Measurements from ENCODE around the gene NFATC1. TPM values are rescaled to one million over a fixed set of nuclear protein-coding genes. Genes with fewer than 3 reads are reported as not detected.

The NFATC1 gene
- total and polyA plus RNA-seq, 2 experiments from 2014 or later: 7.5 to 9.8 TPM

DNA sequence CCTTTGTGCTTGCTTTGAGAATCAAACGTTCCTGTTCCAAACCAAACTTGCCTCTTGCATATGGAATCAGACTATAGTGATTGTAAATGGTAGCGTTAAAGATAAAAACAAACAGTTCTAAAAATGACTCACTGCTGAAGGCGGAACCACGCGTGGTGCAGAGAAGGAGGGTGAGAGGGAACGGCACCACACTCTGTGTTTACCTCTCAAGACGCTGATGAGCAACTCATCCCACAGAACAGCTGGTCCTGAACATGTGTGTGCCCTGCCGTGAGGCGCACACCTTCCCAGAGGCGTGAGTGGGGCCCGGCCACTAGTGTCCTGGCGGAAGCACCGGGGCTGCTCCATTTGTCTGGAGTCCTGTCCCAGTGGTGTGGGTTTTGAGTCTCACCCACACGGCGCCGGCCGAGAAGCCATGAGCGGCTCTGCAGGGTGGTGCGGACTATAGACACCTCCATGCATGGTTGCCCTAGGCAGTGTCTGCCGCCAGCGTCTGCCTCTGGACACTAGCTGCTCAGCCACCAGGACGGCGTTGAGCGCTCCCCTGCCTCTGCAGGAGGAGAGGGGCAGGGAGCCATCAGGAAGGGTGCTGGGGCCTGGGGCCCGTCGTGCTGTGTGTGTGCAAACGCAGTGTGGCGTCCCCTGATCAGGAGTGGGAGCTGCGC, 52.1 kb downstream of the NFATC1 start:
- in situ Hi-C loops (cut with MboI): no loop called here
- H3K4me1 ChIP-seq (ENCODE audit: insufficient read depth): no peaks in the 10 kb centered on the region
- no peak overlapping the region for H3K27ac ChIP-seq
- WGBS, 2 experiments (ENCODE audit: low coverage in 1 of 2, low lambda C conversion rate in 2 of 2, missing lambda C conversion rate in 2 of 2): 95 to 97% methylated on average over 29 of the region's 29 CpGs
- H3K27me3 ChIP-seq (replicated peaks; ENCODE audit: insufficient read depth): no peaks in the 10 kb centered on the region
- no peak overlapping the region for H2AFZ ChIP-seq
- no peaks in the 10 kb centered on the region for H3K9me2 ChIP-seq (ENCODE audit: insufficient read depth)
- no peak overlapping the region for H3K4me2 ChIP-seq (ENCODE audit: unreplicated experiment)
- no peaks in the 10 kb centered on the region for H3K36me3 ChIP-seq (ENCODE audit: low read depth)
- H4K20me1 ChIP-seq (ENCODE audit: insufficient read depth): no peaks in the 10 kb centered on the region
- TF ChIP-seq EZH2 (IDR thresholded peaks at IDR 0.05; ENCODE audit: insufficient read depth, poor library complexity, severe bottlenecking): no peak
- no peak for TF ChIP-seq EZH2phosphoT487 (IDR thresholded peaks at IDR 0.05; ENCODE audit: insufficient read depth, low read depth)
- H3K4me3 ChIP-seq: no peak overlapping the region
- DNase-seq: no peak
- H3K79me2 ChIP-seq (ENCODE audit: insufficient read depth): no peaks in the 10 kb centered on the region
- no peaks in the 10 kb centered on the region for H3K9me3 ChIP-seq (ENCODE audit: low read depth)
- H3K9ac ChIP-seq: no peak overlapping the region
- no peaks in the 10 kb centered on the region for H3F3A ChIP-seq (ENCODE audit: insufficient read depth)

GRCh38 chr18:79448621-79449020, 52.9 kb downstream of the NFATC1 start:
- no peaks in the 10 kb centered on the region for H3K27me3 ChIP-seq (replicated peaks; ENCODE audit: insufficient read depth)
- DNase-seq: no peak
- no peaks in the 10 kb centered on the region for H3K9me3 ChIP-seq (ENCODE audit: low read depth)
- H4K20me1 ChIP-seq (ENCODE audit: insufficient read depth): no peaks in the 10 kb centered on the region
- no peaks in the 10 kb centered on the region for H3K79me2 ChIP-seq (ENCODE audit: insufficient read depth)
- no peak overlapping the region for H3K4me3 ChIP-seq
- H3K4me2 ChIP-seq (ENCODE audit: unreplicated experiment): no peak overlapping the region
- no peaks in the 10 kb centered on the region for H3K4me1 ChIP-seq (ENCODE audit: insufficient read depth)
- H3F3A ChIP-seq (ENCODE audit: insufficient read depth): no peaks in the 10 kb centered on the region
- no peaks in the 10 kb centered on the region for H3K36me3 ChIP-seq (ENCODE audit: low read depth)
- WGBS, 2 experiments (ENCODE audit: low coverage in 1 of 2, low lambda C conversion rate in 2 of 2, missing lambda C conversion rate in 2 of 2): 94 to 99% methylated on average over 24 to 25 of the region's 25 CpGs
- H3K9ac ChIP-seq: no peak overlapping the region
- no peaks in the 10 kb centered on the region for H3K9me2 ChIP-seq (ENCODE audit: insufficient read depth)
- TF ChIP-seq EZH2 (IDR thresholded peaks at IDR 0.05; ENCODE audit: insufficient read depth, poor library complexity, severe bottlenecking) (no peak), EZH2phosphoT487 (IDR thresholded peaks at IDR 0.05; ENCODE audit: insufficient read depth, low read depth) (no peak)
- in situ Hi-C loops (cut with MboI): no loop called here
- H3K27ac ChIP-seq: no peak overlapping the region
- H2AFZ ChIP-seq: no peak overlapping the region

GRCh38 chr18:79449551-79450288, 54.0 kb downstream of the NFATC1 start:
- no peaks in the 10 kb centered on the region for H3K9me3 ChIP-seq (ENCODE audit: low read depth)
- H3K9ac ChIP-seq: no peak overlapping the region
- H3K79me2 ChIP-seq (ENCODE audit: insufficient read depth): no peaks in the 10 kb centered on the region
- no peak overlapping the region for H2AFZ ChIP-seq
- H3K4me1 ChIP-seq (ENCODE audit: insufficient read depth): no peaks in the 10 kb centered on the region
- in situ Hi-C loops (cut with MboI): no loop called here
- no peak overlapping the region for H3K4me2 ChIP-seq (ENCODE audit: unreplicated experiment)
- no peaks in the 10 kb centered on the region for H4K20me1 ChIP-seq (ENCODE audit: insufficient read depth)
- H3K36me3 ChIP-seq (ENCODE audit: low read depth): no peaks in the 10 kb centered on the region
- no peaks in the 10 kb centered on the region for H3K9me2 ChIP-seq (ENCODE audit: insufficient read depth)
- no peak overlapping the region for H3K27ac ChIP-seq
- H3F3A ChIP-seq (ENCODE audit: insufficient read depth): no peaks in the 10 kb centered on the region
- H3K4me3 ChIP-seq: no peak overlapping the region
- H3K27me3 ChIP-seq (replicated peaks; ENCODE audit: insufficient read depth): no peaks in the 10 kb centered on the region
- no peak for DNase-seq
- TF ChIP-seq EZH2 (IDR thresholded peaks at IDR 0.05; ENCODE audit: insufficient read depth, poor library complexity, severe bottlenecking): no peak
- no peak for TF ChIP-seq EZH2phosphoT487 (IDR thresholded peaks at IDR 0.05; ENCODE audit: insufficient read depth, low read depth)
- 92 to 93% methylated on average over 33 to 35 of the region's 35 CpGs for WGBS, 2 experiments (ENCODE audit: low coverage in 1 of 2, low lambda C conversion rate in 2 of 2, missing lambda C conversion rate in 2 of 2)

- Histone ChIP-seq H3K4me3 (no peak overlapping the region), H3K27ac (no peak overlapping the region), H3K27me3 (replicated peaks; ENCODE audit: insufficient read depth) (no peaks in the 10 kb centered on the region), H2AFZ (no peak overlapping the region), H3K9me3 (ENCODE audit: low read depth) (no peaks in the 10 kb centered on the region), H4K20me1 (ENCODE audit: insufficient read depth) (no peaks in the 10 kb centered on the region), H3F3A (ENCODE audit: insufficient read depth) (no peaks in the 10 kb centered on the region), H3K4me2 (ENCODE audit: unreplicated experiment) (no peak overlapping the region), H3K79me2 (ENCODE audit: insufficient read depth) (no peaks in the 10 kb centered on the region), H3K9ac (no peak overlapping the region), H3K4me1 (ENCODE audit: insufficient read depth) (no peaks in the 10 kb centered on the region), H3K9me2 (ENCODE audit: insufficient read depth) (no peaks in the 10 kb centered on the region), H3K36me3 (ENCODE audit: low read depth) (no peaks in the 10 kb centered on the region)
- TF ChIP-seq EZH2phosphoT487 (IDR thresholded peaks at IDR 0.05; ENCODE audit: insufficient read depth, low read depth) (no peak), EZH2 (IDR thresholded peaks at IDR 0.05; ENCODE audit: insufficient read depth, poor library complexity, severe bottlenecking) (no peak)
- 89 to 92% methylated on average over 20 to 28 of the region's 28 CpGs for WGBS, 2 experiments (ENCODE audit: low coverage in 1 of 2, low lambda C conversion rate in 2 of 2, missing lambda C conversion rate in 2 of 2)
- DNase-seq: no peak
- in situ Hi-C loops (cut with MboI): no loop called here
These were observed 54.8 kb downstream of the NFATC1 start for GRCh38 chr18:79450289-79451080.
